ENCODE measurements around the gene CLCA2. TPM values are rescaled to one million over a fixed set of nuclear protein-coding genes. Genes with fewer than 3 reads are reported as not detected.

The CLCA2 gene
- total RNA-seq, 1 experiment from 2014 or later: 0.07 TPM

GRCh38 chr1:86445919-86446318 lies 21.9 kb downstream of the CLCA2 start:
- DNase-seq: no peak
- Mint-ChIP-seq H3K4me1 (ENCODE audit: low read depth, unreplicated experiment) (no peaks in the 10 kb centered on the region), H3K27me3 (ENCODE audit: insufficient read depth, unreplicated experiment) (no peaks in the 10 kb centered on the region), H3K27ac (ENCODE audit: unreplicated experiment) (no peak overlapping the region), H3K4me3 (ENCODE audit: unreplicated experiment) (no peak overlapping the region), H3K9me3 (ENCODE audit: unreplicated experiment) (no peaks in the 10 kb centered on the region), H3K36me3 (ENCODE audit: insufficient read depth, unreplicated experiment) (no peaks in the 10 kb centered on the region)
- POLR2A ChIA-PET: no interaction called here
- H3K4me1 ChIP-seq: no peaks in the 10 kb centered on the region
- no peak for TF ChIP-seq CTCF (IDR thresholded peaks at IDR 0.05; ENCODE audit: insufficient read depth in 1 of 2, low read depth in 1 of 2, low read length in 1 of 2, severe bottlenecking in 1 of 2, unreplicated experiment in 1 of 2)
- no TSS peak for BruUV-seq (replicated peaks)
- H3K36me3 ChIP-seq (ENCODE audit: control insufficient read depth, insufficient read depth, low read length): no peaks in the 10 kb centered on the region
- H3K9me3 ChIP-seq: no peaks in the 10 kb centered on the region
- intact Hi-C loops (cut with micrococcal nuclease; ENCODE audit: unreplicated experiment): no loop called here
- CTCF ChIA-PET: no interaction called here
- H3K27me3 ChIP-seq (replicated peaks; ENCODE audit: control insufficient read depth, insufficient read depth, low read length): no peaks in the 10 kb centered on the region
- no peak overlapping the region for H3K4me3 ChIP-seq (ENCODE audit: low read depth, low read length)

- no peak overlapping the region for H3K27ac Mint-ChIP-seq (ENCODE audit: unreplicated experiment)
- H3K27me3 Mint-ChIP-seq (ENCODE audit: insufficient read depth, unreplicated experiment): peaks cover 3% of the 10 kb centered on the region
- no peaks in the 10 kb centered on the region for H3K9me3 Mint-ChIP-seq (ENCODE audit: unreplicated experiment)
- ChIA-PET CTCF (no interaction called here), POLR2A (no interaction called here)
- H3K27me3 ChIP-seq (replicated peaks; ENCODE audit: control insufficient read depth, insufficient read depth, low read length): no peaks in the 10 kb centered on the region
- no peak overlapping the region for H3K4me3 Mint-ChIP-seq (ENCODE audit: unreplicated experiment)
- no peak for DNase-seq
- H3K4me1 Mint-ChIP-seq (ENCODE audit: low read depth, unreplicated experiment): no peaks in the 10 kb centered on the region
- no peaks in the 10 kb centered on the region for H3K36me3 Mint-ChIP-seq (ENCODE audit: insufficient read depth, unreplicated experiment)
- BruUV-seq (replicated peaks): no TSS peak
- H3K9me3 ChIP-seq: no peaks in the 10 kb centered on the region
- no peak for TF ChIP-seq CTCF (IDR thresholded peaks at IDR 0.05; ENCODE audit: insufficient read depth in 1 of 2, low read depth in 1 of 2, low read length in 1 of 2, severe bottlenecking in 1 of 2, unreplicated experiment in 1 of 2)
- intact Hi-C loops (cut with micrococcal nuclease; ENCODE audit: unreplicated experiment): no loop called here
- no peaks in the 10 kb centered on the region for H3K4me1 ChIP-seq
- H3K4me3 ChIP-seq (ENCODE audit: low read depth, low read length): no peak overlapping the region
- H3K36me3 ChIP-seq (ENCODE audit: control insufficient read depth, insufficient read depth, low read length): no peaks in the 10 kb centered on the region
Observed at GRCh38 chr1:86447198-86447790, 23.3 kb downstream of the CLCA2 start.

GRCh38 chr1:86448670-86449069 lies 24.7 kb downstream of the CLCA2 start:
- intact Hi-C loops (cut with micrococcal nuclease; ENCODE audit: unreplicated experiment): no loop called here
- Mint-ChIP-seq H3K4me1 (ENCODE audit: low read depth, unreplicated experiment) (no peaks in the 10 kb centered on the region), H3K4me3 (ENCODE audit: unreplicated experiment) (no peak overlapping the region), H3K9me3 (ENCODE audit: unreplicated experiment) (no peaks in the 10 kb centered on the region), H3K36me3 (ENCODE audit: insufficient read depth, unreplicated experiment) (no peaks in the 10 kb centered on the region), H3K27me3 (ENCODE audit: insufficient read depth, unreplicated experiment) (peaks cover 4% of the 10 kb centered on the region), H3K27ac (ENCODE audit: unreplicated experiment) (no peak overlapping the region)
- no peak for TF ChIP-seq CTCF (IDR thresholded peaks at IDR 0.05; ENCODE audit: insufficient read depth in 1 of 2, low read depth in 1 of 2, low read length in 1 of 2, severe bottlenecking in 1 of 2, unreplicated experiment in 1 of 2)
- Histone ChIP-seq H3K9me3 (no peaks in the 10 kb centered on the region), H3K27me3 (replicated peaks; ENCODE audit: control insufficient read depth, insufficient read depth, low read length) (no peaks in the 10 kb centered on the region), H3K4me1 (no peaks in the 10 kb centered on the region), H3K4me3 (ENCODE audit: low read depth, low read length) (no peak overlapping the region), H3K36me3 (ENCODE audit: control insufficient read depth, insufficient read depth, low read length) (no peaks in the 10 kb centered on the region)
- no peak for DNase-seq
- CTCF ChIA-PET: no interaction called here
- BruUV-seq (replicated peaks): no TSS peak
- POLR2A ChIA-PET: no interaction called here
